Fibroblast of lung (primary cell): Measurements from ENCODE around the gene TRIM54.

Experiments
- CTCF ChIP-seq, 2 donors: IDR thresholded peaks in 1 of 2; conservative IDR thresholded peaks in 1 of 2; 1 replicate in 1 of 2; 2 replicates in 1 of 2; pipeline ENCODE4 v1.5.1; 2011 to 2012; ENCODE audit warnings: low read length in 2 of 2, control low read depth in 1 of 2, inconsistent platforms in 1 of 2, low read depth in 1 of 2, mild to moderate bottlenecking in 1 of 2
- EZH2 ChIP-seq: IDR thresholded peaks from 2 replicates; pipeline ENCODE4 v1.5.1; 2012; ENCODE audit warnings: low read length, control low read depth, mild to moderate bottlenecking; ENCODE audit errors: missing control alignments

- peak; percentile 89 to 90 for TF ChIP-seq CTCF (conservative IDR thresholded peaks at IDR 0.05 in 1 of 2, IDR thresholded peaks at IDR 0.05 in 1 of 2; ENCODE audit: low read depth in 1 of 2, low read length in 2 of 2)
- no peak for TF ChIP-seq EZH2
These were observed 21.1 kb downstream of the TRIM54 start for GRCh38 chr2:27303093-27304025.
